NCI-H2171 treated with DMSO at 0.1 percent for 48 hours (cell line): Measurements from ENCODE around the gene GPR39.

Experiments used
- DNase-seq: peaks from one replicate; lab custom pipeline; 2025; lab: John Stamatoyannopoulos, UW

GPR39 gene

DNA sequence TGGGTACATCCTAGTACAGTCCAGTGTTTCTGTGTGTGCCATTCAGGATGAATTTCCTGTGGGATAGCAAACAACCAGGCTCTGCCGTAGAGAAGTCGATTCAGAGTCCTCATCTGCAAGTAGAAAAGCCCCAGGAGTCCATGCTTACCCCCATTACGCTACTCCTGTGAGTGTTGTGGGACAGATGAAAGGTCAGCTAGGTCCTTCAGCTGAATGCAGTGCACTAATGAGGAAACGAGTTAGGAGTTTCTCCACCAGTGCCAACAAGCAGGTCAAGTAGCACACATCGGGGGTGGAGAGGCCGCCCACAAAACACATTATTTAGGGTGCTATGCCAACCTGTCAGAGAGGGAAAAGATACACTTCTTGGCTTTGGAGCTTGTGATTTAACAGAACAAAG lies 2.5 kb upstream of the GPR39 start:
- no peak for DNase-seq

DNA sequence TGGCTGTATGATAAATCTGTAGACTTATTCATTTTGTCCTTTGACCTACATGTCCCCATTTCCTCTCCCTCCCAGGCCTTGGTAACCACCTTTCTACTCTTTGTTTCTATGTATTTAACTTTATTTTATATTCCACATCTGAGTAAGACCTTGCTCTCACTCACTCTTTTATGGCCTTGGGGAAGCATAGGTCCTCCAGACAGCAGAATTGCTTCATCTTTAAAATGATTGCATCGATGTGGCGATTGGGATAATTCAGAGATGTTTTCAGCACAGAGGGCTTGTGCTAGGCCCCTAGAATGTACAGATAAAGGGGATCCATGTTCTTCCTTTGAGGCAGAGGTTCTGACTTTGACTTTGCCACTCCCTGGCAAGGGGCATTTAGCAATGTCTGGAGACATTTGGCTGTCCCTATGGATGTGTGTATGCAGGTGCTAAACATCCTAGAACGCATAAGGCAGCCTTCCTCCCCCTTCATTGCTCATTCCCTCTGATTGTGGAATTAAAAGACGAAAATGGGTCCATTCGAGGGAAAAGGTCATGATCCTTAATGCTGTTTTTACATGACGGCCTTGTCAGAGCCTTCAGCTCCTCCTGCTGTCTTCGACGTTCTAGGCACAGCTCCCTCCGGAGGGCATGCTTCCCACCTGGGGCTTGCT lies 1.2 kb upstream of the GPR39 start:
- DNase-seq: no peak

- peak; percentile 41 for DNase-seq
Observed at GRCh38 chr2:132415915-132416722, 486 bp upstream of the GPR39 start.

DNA sequence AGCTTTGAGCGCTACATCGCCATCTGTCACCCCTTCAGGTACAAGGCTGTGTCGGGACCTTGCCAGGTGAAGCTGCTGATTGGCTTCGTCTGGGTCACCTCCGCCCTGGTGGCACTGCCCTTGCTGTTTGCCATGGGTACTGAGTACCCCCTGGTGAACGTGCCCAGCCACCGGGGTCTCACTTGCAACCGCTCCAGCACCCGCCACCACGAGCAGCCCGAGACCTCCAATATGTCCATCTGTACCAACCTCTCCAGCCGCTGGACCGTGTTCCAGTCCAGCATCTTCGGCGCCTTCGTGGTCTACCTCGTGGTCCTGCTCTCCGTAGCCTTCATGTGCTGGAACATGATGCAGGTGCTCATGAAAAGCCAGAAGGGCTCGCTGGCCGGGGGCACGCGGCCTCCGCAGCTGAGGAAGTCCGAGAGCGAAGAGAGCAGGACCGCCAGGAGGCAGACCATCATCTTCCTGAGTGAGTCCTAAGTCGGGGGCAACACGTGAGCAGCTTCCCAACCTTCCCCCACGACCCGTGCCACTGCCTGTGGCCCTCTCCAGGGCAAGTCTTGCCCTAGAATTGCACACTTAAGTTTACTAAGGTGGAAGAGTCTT lies 928 bp downstream of the GPR39 start:
- no peak for DNase-seq

DNA sequence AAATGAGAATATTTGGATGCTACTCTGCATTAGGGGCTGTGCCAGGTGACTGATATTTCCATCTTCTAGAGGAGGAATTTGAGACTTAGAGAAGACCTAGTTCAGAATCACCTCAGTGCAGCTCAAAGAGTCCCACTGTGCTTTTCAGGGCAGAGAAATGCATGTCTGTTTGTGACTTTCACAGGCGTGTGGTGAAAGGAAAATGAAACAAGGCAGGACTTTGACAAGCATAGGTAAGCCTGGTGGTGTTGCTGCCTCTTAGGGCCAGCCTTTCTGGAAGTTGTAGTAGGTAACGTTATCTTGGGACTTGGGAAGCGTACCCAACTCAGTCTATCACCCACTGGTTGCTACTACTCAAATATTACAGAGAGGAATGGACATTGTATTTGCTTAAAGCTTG lies 2.6 kb downstream of the GPR39 start:
- DNase-seq: no peak

GRCh38 chr2:132419941-132420340 lies 3.3 kb downstream of the GPR39 start:
- no peak for DNase-seq

GRCh38 chr2:132420816-132421805 lies 4.5 kb downstream of the GPR39 start:
- no peak for DNase-seq

DNA sequence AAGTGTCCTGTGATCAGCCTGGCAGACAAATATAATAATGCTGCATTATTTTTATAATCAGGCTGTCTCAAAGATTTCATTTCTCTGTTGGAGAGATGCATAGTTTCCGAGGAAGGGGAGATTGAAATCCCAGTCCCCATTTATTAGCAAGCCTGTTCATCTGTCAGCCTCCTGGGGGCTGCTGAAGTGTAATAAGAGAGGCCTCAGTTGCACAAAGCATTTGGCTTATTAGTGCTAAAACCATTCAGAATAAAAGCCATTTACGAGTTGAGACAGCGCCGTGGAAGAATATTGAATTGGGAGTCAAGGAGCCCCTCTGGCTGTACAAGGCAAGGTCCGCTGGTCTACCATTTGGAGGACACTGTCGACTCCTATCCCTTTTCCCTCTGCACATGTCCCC lies 6.1 kb downstream of the GPR39 start:
- DNase-seq: no peak

GRCh38 chr2:132424526-132425121 lies 8.0 kb downstream of the GPR39 start:
- no peak for DNase-seq

- DNase-seq: no peak
Observed at GRCh38 chr2:132426033-132426432, 9.4 kb downstream of the GPR39 start.

GRCh38 chr2:132426656-132427055 lies 10.1 kb downstream of the GPR39 start:
- DNase-seq: no peak

GRCh38 chr2:132429351-132429750 lies 12.7 kb downstream of the GPR39 start:
- DNase-seq: no peak

DNA sequence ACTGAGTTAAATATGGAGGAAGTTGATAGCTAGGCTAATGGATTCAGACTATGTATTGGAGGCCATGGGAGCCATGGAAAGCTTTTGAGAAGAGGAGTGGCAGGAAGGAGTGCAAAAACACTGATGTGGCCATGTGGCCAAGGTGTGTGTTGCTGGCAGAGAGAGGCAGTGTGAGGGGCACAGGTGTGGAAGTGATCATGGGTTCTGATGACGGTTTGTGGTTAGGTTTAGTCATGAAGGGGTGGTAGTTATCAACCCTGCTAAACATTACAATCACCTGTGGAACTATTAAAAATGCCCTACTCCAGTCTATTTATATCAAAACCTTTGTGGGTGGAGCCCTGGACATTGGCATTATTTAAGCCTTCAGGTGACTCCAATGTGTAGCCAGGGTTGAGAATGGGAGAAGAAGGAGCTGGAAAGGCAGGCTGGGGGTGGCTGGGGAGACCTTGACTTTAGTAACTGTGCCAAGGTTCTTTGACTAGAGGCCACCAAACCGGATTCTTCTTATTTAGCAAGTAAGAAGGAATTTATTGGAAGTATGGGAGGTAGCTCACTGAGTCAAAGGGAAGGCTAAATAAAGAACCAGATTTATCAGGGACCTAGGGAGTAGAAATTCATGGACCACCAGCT lies 13.5 kb downstream of the GPR39 start:
- DNase-seq: no peak

DNA sequence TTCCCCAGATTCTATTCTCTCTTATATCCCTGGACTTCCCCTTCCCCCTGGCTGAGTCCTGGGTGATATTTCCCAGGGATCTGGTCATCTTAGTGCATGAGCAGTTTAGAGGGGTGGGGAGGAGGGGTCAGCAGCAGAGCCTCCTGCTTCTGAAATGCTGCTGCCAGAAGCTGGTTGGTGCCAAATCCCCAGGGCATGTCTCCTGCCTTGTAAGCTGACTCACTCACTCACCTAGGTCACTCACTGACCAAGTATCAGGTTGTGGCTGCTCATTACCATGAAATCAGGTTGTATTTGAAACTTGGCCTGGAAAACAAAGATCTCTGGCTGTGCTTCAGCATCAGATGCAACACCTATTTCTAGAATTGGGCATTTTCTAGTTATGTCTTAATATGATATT lies 14.3 kb downstream of the GPR39 start:
- DNase-seq: no peak

DNA sequence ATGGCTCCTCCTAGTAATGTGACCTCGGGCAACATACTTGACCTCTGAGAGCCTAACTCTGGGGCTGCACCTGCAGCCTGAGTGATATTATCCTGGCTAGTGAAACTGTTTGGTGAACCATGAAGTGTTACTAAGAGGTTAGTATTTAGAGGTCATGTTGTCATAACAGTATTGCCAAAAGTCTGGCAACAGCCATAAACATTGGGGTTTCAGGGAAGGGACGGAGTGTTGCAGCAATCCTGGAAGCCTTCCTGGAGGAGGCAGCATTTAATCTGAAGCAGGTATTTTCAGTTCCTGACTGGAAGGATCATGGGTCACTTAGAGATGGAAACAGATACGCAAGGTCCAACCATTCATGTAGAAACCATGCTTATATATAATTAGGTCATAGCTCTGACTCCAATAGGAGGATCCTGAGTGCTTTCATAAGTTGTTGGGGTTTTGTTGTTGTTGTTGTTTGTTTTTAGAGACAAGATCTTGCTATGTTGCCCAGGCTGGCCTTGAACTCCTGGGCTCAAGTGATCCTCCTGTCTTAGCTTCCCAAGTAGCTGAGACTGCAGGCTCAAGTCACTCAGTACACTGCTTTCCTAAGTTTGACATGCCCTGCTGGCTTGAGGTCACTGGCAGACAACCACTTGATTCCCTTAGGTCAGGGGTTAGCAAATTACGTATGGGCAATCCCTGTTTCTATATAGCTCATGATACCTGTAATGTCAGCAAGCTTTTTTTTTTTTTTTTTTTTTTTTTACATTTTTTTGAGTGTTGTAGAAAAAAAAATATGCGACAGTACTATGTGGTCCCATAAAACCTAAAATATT lies 21.5 kb downstream of the GPR39 start:
- DNase-seq: no peak

- no peak for DNase-seq
Observed at GRCh38 chr2:132438691-132439090, 22.1 kb downstream of the GPR39 start.

- no peak for DNase-seq
Observed at GRCh38 chr2:132439703-132440398, 23.2 kb downstream of the GPR39 start.

DNA sequence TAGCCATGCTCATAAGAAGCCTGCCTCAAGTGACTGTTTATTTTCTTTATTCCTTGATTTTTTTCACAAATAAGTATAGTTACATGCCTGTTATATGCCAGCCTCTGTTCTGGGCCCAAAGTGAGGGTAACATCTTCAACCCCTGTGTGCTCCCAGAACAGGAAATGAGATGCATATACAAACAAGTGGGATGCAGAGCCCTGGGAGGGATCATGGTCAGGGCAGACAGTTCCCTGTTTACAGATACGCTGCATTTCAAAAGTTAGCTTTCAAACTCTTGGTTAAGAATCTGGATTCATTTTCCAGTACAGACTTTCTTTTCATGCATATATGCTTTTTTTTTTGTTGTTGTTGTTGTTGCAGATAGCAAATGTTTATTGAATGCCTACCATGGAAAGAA lies 24.4 kb downstream of the GPR39 start:
- no peak for DNase-seq

DNA sequence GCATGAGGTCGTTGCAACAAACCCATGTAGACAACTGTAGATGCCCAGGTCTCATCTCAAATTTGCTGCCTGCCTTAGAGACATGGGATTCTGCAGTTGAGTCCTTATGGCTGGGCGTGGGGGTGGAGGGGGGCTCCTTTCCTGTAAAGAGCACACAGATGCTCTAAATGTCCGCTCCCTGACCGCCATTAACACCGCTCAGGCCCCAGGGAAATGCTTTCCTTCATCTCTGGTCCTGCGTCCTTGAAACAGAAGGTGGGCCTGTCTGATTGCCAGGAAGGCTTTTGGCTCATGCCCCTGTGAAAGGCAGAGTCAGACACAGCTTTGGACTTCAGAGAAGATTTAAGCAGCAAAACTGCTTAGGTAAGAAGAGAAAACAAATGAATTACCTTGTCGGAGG lies 25.7 kb downstream of the GPR39 start:
- DNase-seq: no peak

DNA sequence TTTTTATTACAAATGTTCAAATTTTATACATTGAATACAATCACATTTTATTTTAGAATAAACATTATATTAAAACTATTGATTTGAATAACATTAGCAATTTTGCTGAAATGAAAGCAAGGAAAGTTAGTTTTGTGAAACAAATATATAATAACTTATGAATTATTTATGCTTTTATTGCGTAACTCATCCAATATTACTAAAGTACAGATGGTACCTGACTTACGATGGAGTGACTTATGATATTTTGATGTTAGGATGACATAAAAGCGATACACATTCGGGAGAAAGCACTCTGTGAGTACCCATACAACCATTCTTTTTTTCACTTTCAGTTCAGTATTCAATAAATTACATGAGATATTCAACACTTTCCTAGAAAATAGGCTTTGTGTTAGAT lies 26.5 kb downstream of the GPR39 start:
- no peak for DNase-seq
